Keratinocyte (primary cell): ENCODE results near the gene PIK3IP1. TPM values are rescaled to one million over a fixed set of nuclear protein-coding genes. Genes with fewer than 3 reads are reported as not detected.

Source experiments
- DNase-seq: peaks from one replicate; pipeline ENCODE4 v3.0.0-alpha.2; 2011; ENCODE audit warnings: low read depth, missing footprints, low spot score
- FAIRE-seq: peaks from 2 replicates; lab custom pipeline; 2011; peaks lifted over from hg19 to GRCh38; lab: Jason Lieb, UNC
- H2AFZ ChIP-seq: 2 replicates; pipeline ENCODE4 v1.6.0; 2012; ENCODE audit warnings: low read length, control low read depth, inconsistent platforms; ENCODE audit not compliant: control insufficient read depth
- H3K27ac ChIP-seq: 2 replicates; pipeline ENCODE4 v1.5.1; 2011; ENCODE audit warnings: low read length; ENCODE audit not compliant: control insufficient read depth, insufficient read depth
- H3K27me3 ChIP-seq: 3 replicates; pipeline ENCODE4 v1.6.0; 2011; ENCODE audit warnings: low read length; ENCODE audit not compliant: control insufficient read depth, insufficient read depth; ENCODE audit errors: extremely low read depth
- H3K36me3 ChIP-seq, 2 experiments: 2 replicates in 1 of 2; 3 replicates in 1 of 2; pipeline ENCODE4 v1.5.1; 2011; ENCODE audit warnings: low read length in 2 of 2, mild to moderate bottlenecking in 1 of 2; ENCODE audit not compliant: control insufficient read depth in 2 of 2, insufficient read depth in 2 of 2; ENCODE audit errors: extremely low read depth in 1 of 2
- H3K4me1 ChIP-seq: 3 replicates; pipeline ENCODE4 v1.5.1; 2011; ENCODE audit warnings: low read length; ENCODE audit not compliant: control insufficient read depth, insufficient read depth; ENCODE audit errors: extremely low read depth
- H3K4me2 ChIP-seq: 3 replicates; pipeline ENCODE4 v1.6.0; 2011; ENCODE audit warnings: low read depth, low read length; ENCODE audit not compliant: control insufficient read depth, insufficient read depth; ENCODE audit errors: extremely low read depth
- H3K4me3 ChIP-seq, 3 experiments: fragments of 200-600 bp in 1 of 3; sonication (generic) in 1 of 3; 2 replicates in 2 of 3; 3 replicates in 1 of 3; pipeline ENCODE4 v1.5.1; 2011 to 2016; ENCODE audit warnings: low read length in 3 of 3, mild to moderate bottlenecking in 3 of 3, control low read depth in 2 of 3, inconsistent platforms in 1 of 3, low read depth in 1 of 3, mixed read lengths in 1 of 3, mixed run types in 1 of 3, moderate library complexity in 1 of 3; ENCODE audit not compliant: control insufficient read depth in 2 of 3, insufficient read depth in 2 of 3; ENCODE audit errors: extremely low read depth in 1 of 3
- H3K79me2 ChIP-seq: 2 replicates; pipeline ENCODE4 v1.6.0; 2012; ENCODE audit warnings: low read length; ENCODE audit not compliant: control insufficient read depth, insufficient read depth
- H3K9ac ChIP-seq: 3 replicates; pipeline ENCODE4 v1.6.0; 2011; ENCODE audit warnings: low read length; ENCODE audit not compliant: control insufficient read depth, insufficient read depth; ENCODE audit errors: extremely low read depth
- H3K9me1 ChIP-seq: 3 replicates; pipeline ENCODE4 v1.6.0; 2011; ENCODE audit warnings: low read length; ENCODE audit not compliant: control insufficient read depth, insufficient read depth; ENCODE audit errors: extremely low read depth
- H3K9me3 ChIP-seq: 2 replicates; pipeline ENCODE4 v1.5.1; 2012; ENCODE audit warnings: low read depth, low read length; ENCODE audit not compliant: control insufficient read depth
- H4K20me1 ChIP-seq: 3 replicates; pipeline ENCODE4 v1.6.0; 2011; ENCODE audit warnings: low read length; ENCODE audit not compliant: control insufficient read depth, insufficient read depth; ENCODE audit errors: extremely low read depth
- EZH2 ChIP-seq: IDR thresholded peaks from one replicate; pipeline ENCODE4 v1.6.1; 2012; ENCODE audit warnings: inconsistent platforms, mild to moderate bottlenecking, low read length, moderate library complexity
- dilution Hi-C: fragments of 300-500 bp; cut with MboI; formaldehyde crosslinking; loops from one replicate; pipeline ENCODE4 v1.7.0; 2020; ENCODE audit warnings: low sequenced_read_pairs; ENCODE audit not compliant: extremely low pct_ligation_motif_present
- polyA plus RNA-seq, 5 experiments: library from polyadenylated mRNA; depleted of rRNA in 3 of 5; stranded (reverse) in 3 of 5; stranded (forward) in 1 of 5; unstranded in 1 of 5; fragments of >200 nt; gene quantifications; 1 replicate in 1 of 5; 2 replicates in 3 of 5; 3 replicates in 1 of 5; pipeline versions ENCODE4 v1.2.1 to v1.2.3, GENCODE V29; 2011 to 2012; ENCODE audit warnings: missing spikeins in 2 of 5, low read depth in 1 of 5, low replicate concordance in 1 of 5
- TF ChIP-seq, protein P1 (sequence below), 3 experiments: IDR thresholded peaks in 1 of 3; conservative IDR thresholded peaks in 1 of 3; optimal IDR thresholded peaks in 1 of 3; 2 replicates in 2 of 3; 3 replicates in 1 of 3; pipeline versions ENCODE3 to v1.5.1; 2011; ENCODE audit warnings: low read length in 3 of 3, mild to moderate bottlenecking in 3 of 3, moderate library complexity in 2 of 3, control low read depth in 1 of 3, inconsistent platforms in 1 of 3; ENCODE audit not compliant: insufficient read depth in 2 of 3; ENCODE audit errors: extremely low read depth in 1 of 3

Gene PIK3IP1
- polyA plus RNA-seq, 1 donor (not counting 4 experiments of a cell fraction or from before 2014, with no cell fraction given): 13.3 TPM

DNA sequence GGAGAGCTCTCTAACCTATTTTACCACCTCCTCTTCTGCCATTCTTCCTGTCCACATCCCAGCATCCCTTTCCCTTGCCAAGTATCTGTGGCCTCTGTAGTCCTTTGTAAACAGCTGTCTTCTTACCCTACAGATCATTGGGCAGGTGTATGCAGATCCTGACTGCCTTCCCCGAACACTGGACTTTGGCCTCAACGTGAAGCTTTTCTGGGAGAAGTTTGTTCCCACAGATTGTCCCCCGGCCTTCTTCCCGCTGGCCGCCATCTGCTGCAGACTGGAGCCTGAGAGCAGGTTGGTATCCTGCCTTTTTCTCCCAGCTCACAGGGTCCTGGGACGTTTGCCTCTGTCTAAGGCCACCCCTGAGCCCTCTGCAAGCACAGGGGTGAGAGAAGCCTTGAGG is 17.3 kb downstream of the PIK3IP1 start:
- no peak overlapping the region for H2AFZ ChIP-seq
- H3K27ac ChIP-seq: no peak overlapping the region
- no peak for TF ChIP-seq EZH2
- TF ChIP-seq, protein P1, sequence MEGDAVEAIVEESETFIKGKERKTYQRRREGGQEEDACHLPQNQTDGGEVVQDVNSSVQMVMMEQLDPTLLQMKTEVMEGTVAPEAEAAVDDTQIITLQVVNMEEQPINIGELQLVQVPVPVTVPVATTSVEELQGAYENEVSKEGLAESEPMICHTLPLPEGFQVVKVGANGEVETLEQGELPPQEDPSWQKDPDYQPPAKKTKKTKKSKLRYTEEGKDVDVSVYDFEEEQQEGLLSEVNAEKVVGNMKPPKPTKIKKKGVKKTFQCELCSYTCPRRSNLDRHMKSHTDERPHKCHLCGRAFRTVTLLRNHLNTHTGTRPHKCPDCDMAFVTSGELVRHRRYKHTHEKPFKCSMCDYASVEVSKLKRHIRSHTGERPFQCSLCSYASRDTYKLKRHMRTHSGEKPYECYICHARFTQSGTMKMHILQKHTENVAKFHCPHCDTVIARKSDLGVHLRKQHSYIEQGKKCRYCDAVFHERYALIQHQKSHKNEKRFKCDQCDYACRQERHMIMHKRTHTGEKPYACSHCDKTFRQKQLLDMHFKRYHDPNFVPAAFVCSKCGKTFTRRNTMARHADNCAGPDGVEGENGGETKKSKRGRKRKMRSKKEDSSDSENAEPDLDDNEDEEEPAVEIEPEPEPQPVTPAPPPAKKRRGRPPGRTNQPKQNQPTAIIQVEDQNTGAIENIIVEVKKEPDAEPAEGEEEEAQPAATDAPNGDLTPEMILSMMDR (optimal IDR thresholded peaks at IDR 0.05 in 1 of 3, IDR thresholded peaks at IDR 0.05 in 1 of 3, conservative IDR thresholded peaks at IDR 0.05 in 1 of 3; ENCODE audit: extremely low read depth in 1 of 3, insufficient read depth in 2 of 3, low read length in 3 of 3): no peak
- H3K4me3 ChIP-seq: no peak overlapping the region
- H3K4me1 ChIP-seq: peaks cover under 1% of the 10 kb centered on the region
- dilution Hi-C loops: no loop called here
- H3K79me2 ChIP-seq: no peaks in the 10 kb centered on the region
- no peak overlapping the region for H3K9ac ChIP-seq
- H3K9me1 ChIP-seq: no peaks in the 10 kb centered on the region
- DNase-seq (no peak), FAIRE-seq (no peak)
- no peak overlapping the region for H3K4me2 ChIP-seq
- peaks cover 52 to 56% of the 10 kb centered on the region in 2 experiments for H3K36me3 ChIP-seq
- peaks cover 4% of the 10 kb centered on the region for H4K20me1 ChIP-seq
- H3K27me3 ChIP-seq: no peaks in the 10 kb centered on the region
- H3K9me3 ChIP-seq: no peaks in the 10 kb centered on the region

DNA sequence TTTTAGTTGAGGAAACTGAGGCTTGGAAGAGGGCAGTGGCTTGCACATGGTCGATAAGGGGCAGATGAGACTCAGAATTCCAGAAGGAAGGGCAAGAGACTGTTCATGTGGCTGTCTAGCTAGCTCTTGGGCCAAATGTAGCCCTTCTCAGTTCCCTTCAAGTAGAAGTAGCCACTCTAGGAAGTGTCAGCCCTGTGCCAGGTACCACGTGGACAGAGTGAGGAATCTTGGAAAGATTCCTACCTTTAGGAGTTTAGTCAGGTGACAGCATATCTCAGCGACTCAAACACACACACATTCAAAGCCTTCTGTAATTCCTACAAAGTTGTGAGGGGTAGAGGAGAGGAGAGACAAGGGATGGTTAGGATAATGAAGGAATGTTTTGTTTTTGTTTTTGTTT is 18.3 kb downstream of the PIK3IP1 start:
- no peak overlapping the region for H2AFZ ChIP-seq
- peaks cover 51 to 57% of the 10 kb centered on the region in 2 experiments for H3K36me3 ChIP-seq
- TF ChIP-seq, protein P1 (optimal IDR thresholded peaks at IDR 0.05 in 1 of 3, IDR thresholded peaks at IDR 0.05 in 1 of 3, conservative IDR thresholded peaks at IDR 0.05 in 1 of 3; ENCODE audit: extremely low read depth in 1 of 3, insufficient read depth in 2 of 3, low read length in 3 of 3): no peak
- no peak for TF ChIP-seq EZH2
- no peaks in the 10 kb centered on the region for H3K79me2 ChIP-seq
- H3K9ac ChIP-seq: no peak overlapping the region
- no peaks in the 10 kb centered on the region for H3K27me3 ChIP-seq
- DNase-seq (no peak), FAIRE-seq (no peak)
- no peak overlapping the region for H3K4me3 ChIP-seq
- H3K27ac ChIP-seq: no peak overlapping the region
- H3K9me3 ChIP-seq: no peaks in the 10 kb centered on the region
- no peaks in the 10 kb centered on the region for H3K9me1 ChIP-seq
- no peak overlapping the region for H3K4me2 ChIP-seq
- H3K4me1 ChIP-seq: no peaks in the 10 kb centered on the region
- H4K20me1 ChIP-seq: peaks cover 4% of the 10 kb centered on the region
- dilution Hi-C loops: no loop called here
